Activated naive CD8-positive, alpha-beta T cell treated with anti-CD3 and anti-CD28 coated beads, Interleukin-2, amount 10 ng/mL, durations not matched to agents 7 days and 5 days (primary cell): ENCODE measurements around the gene CRLF2. TPM values are rescaled to one million over a fixed set of nuclear protein-coding genes. Genes with fewer than 3 reads are reported as not detected.
"Not testable (repeated sequence)": the region's sequence is repeated elsewhere in the genome, so short reads cannot be mapped to it uniquely, and the experiment has no call there.

Source experiments
- ATAC-seq: fragments of 150-1000 bp; cut with Tn5 transposase; one replicate; pipeline ENCODE4 v1.10.0; 2021; ENCODE audit warnings: low read depth, moderate library complexity
- POLR2A ChIA-PET: fragments of 350-600 bp; sonication (Branson Sonifier 250); formaldehyde crosslinking; loops from one replicate; lab custom pipeline; 2021; ENCODE audit warnings: antibody characterized with exemption; lab: Charles Lee
- DNase-seq: peaks from one replicate; pipeline ENCODE4 v3.0.0; 2021
- H3K27ac Mint-ChIP-seq: one replicate; pipeline ENCODE4 v1.8.0; 2022; ENCODE audit warnings: mild to moderate bottlenecking, mixed read lengths
- H3K27me3 Mint-ChIP-seq: one replicate; pipeline ENCODE4 v1.8.0; 2022; ENCODE audit warnings: mild to moderate bottlenecking, moderate library complexity, mixed read lengths
- H3K36me3 Mint-ChIP-seq: one replicate; pipeline ENCODE4 v1.8.0; 2021; ENCODE audit warnings: mild to moderate bottlenecking, mixed read lengths
- H3K4me1 Mint-ChIP-seq: one replicate; pipeline ENCODE4 v1.8.0; 2021; ENCODE audit warnings: mixed read lengths
- H3K4me3 Mint-ChIP-seq: one replicate; pipeline ENCODE4 v1.8.0; 2022; ENCODE audit warnings: mild to moderate bottlenecking, moderate library complexity, mixed read lengths
- H3K9me3 Mint-ChIP-seq: one replicate; pipeline ENCODE4 v1.8.0; 2021; ENCODE audit warnings: mixed read lengths
- total RNA-seq, 2 experiments: library from RNA; stranded (reverse); gene quantifications; one replicate each; pipeline ENCODE4 v1.2.3, GENCODE V29; 2021

Gene CRLF2
- total RNA-seq, 2 experiments from 2014 or later, result 0.71 to 1.5 TPM

DNA sequence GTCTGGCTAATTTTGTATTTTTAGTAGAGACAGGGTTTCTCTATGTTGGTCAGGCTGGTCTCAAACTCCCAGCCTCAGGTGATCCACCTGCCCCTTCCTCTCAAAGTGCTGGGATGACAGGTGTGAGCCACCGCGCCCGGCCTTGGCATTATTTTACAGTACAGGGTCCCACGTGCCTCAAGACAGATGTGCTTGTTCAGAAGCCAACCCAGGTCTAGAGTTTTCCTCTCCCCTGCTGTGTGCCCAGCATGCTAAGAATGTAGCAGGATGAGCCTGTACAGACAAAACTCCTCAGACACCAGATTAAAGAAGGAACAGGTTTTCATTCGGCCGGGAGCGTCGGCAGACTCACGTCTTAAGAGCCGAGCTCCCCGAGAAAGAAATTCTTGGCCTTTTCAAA is 42.2 kb downstream of the CRLF2 start:
- H3K36me3 Mint-ChIP-seq, result no peaks in the 10 kb centered on the region
- H3K9me3 Mint-ChIP-seq, result peaks cover 1% of the 10 kb centered on the region
- DNase-seq, result no peak
- peaks cover 3% of the 10 kb centered on the region for H3K27me3 Mint-ChIP-seq
- no peak overlapping the region for H3K4me3 Mint-ChIP-seq
- POLR2A ChIA-PET, result no interaction called here
- no peak for ATAC-seq
- peaks cover 11% of the 10 kb centered on the region for H3K4me1 Mint-ChIP-seq
- H3K27ac Mint-ChIP-seq, result no peak overlapping the region

DNA sequence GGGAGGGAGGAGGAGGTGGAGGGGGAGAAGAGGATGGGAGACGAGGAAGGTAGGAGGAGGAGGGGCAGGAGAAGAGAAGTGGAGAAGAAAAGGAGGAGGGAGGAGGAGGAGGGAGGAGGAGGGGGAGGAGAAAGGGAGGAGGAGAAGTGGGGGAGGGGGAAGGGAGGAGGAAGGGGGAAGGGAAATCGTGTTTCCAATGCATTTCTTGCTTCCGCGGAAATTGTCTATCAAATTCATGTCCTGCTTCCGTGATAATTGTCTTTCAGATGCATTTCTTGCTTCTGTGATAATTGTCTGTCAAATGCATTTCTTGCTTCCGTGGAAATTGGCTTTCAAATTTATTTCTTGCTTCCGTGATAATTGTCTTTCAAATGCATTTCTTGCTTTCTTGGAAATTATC is 43.3 kb downstream of the CRLF2 start:
- Mint-ChIP-seq H3K36me3 (no peaks in the 10 kb centered on the region), H3K4me1 (peaks cover 13% of the 10 kb centered on the region), H3K27me3 (peaks cover 3% of the 10 kb centered on the region), H3K9me3 (peaks cover 1% of the 10 kb centered on the region), H3K4me3 (no peak overlapping the region), H3K27ac (no peak overlapping the region)
- DNase-seq, result no peak
- no peak for ATAC-seq
- POLR2A ChIA-PET, result no interaction called here

DNA sequence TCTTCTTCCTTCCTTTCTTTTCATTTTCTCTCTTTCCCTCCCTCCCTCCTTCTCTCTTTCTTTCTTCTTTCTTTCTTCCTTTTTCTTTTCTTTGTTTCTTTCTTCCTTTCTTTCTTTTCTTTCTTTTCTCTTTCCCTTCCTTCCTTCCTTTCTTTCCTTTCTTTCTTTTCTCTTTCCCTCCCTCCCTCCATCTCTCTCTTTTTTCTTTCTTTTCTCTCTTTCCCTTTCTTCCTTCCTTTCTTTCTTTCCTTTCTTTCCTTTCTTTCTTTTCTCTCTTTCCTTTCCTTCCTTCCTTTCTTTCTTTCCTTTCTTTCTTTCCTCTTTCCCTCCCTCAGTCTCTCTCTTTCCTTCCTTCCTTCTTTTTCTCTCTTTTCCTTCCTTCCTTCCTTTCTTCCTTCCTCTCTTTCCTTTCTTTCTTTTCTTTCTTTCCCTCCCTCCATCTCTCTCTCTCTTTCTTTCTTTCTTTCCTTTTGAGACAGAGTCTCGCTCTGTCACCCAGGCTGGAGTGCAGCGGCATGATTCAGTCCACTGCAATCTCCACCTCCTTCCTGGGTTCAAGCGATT is 44.4 kb downstream of the CRLF2 start:
- Mint-ChIP-seq H3K27me3 (peaks cover 5% of the 10 kb centered on the region), H3K36me3 (no peaks in the 10 kb centered on the region), H3K27ac (no peak overlapping the region), H3K4me3 (no peak overlapping the region), H3K9me3 (peaks cover 1% of the 10 kb centered on the region), H3K4me1 (peaks cover 15% of the 10 kb centered on the region)
- POLR2A ChIA-PET, result no interaction called here
- DNase-seq (no peak), ATAC-seq (no peak)

DNA sequence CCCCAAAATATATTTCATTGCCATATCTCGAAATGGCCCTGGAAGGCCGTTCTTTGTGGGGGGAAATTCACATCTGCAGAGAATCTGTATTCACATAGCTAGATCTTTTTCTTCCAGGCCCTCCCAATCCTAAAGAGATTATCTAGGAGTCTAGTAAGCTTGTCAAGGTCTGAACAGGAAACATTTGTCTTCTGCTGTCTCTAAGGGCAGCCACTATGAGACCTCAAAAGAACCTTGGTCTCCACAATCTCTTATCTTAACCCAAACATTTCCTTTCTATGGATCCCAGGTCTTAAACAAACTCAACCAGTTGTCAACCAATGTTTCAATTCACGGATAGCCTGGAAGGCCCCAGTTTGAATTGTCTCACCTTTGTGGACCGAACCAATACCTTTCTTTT is 45.0 kb downstream of the CRLF2 start:
- no peaks in the 10 kb centered on the region for H3K36me3 Mint-ChIP-seq
- H3K27me3 Mint-ChIP-seq, result peaks cover 5% of the 10 kb centered on the region
- DNase-seq (no peak), ATAC-seq (peak; percentile 50)
- H3K27ac Mint-ChIP-seq, result no peak overlapping the region
- H3K4me1 Mint-ChIP-seq, result peaks cover 15% of the 10 kb centered on the region
- H3K4me3 Mint-ChIP-seq, result no peak overlapping the region
- POLR2A ChIA-PET, result no interaction called here
- peaks cover 1% of the 10 kb centered on the region for H3K9me3 Mint-ChIP-seq

DNA sequence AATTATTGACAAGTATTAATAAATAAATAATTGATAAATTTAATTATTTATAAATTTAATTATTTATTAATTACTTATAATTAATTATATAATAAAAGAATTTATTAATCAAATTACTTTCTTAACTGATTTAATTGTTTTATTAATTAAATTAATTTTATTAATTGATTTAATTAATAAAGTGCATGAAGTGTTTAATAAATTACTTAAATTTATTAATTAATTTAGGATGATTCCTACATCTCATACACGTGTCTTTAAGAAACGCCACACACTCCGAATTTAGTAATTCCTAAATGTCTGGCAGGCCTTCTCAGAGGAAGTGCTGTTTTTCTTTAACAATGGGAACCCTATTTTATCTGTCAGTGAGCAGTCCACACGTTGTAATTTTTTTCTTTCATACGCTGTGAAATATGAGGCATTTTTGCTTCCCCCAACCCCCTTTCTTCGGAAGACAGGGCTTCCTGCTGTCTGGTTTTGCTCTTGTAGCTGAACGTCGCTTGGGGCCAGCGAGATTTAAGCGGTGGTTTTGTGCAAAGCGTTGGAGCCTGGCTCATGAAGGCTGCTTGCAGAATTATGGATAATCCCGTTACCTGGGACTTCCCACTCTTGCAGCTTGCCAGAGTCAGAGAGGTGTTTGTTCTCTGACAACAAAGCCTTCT is 46.8 kb downstream of the CRLF2 start:
- H3K9me3 Mint-ChIP-seq, result peaks cover 3% of the 10 kb centered on the region
- peak overlapping the region; percentile 32 for H3K4me3 Mint-ChIP-seq
- peaks cover 16% of the 10 kb centered on the region for H3K4me1 Mint-ChIP-seq
- no peaks in the 10 kb centered on the region for H3K36me3 Mint-ChIP-seq
- DNase-seq, result no peak
- ATAC-seq, result peak; percentile 36
- no peak overlapping the region for H3K27ac Mint-ChIP-seq
- peaks cover 5% of the 10 kb centered on the region for H3K27me3 Mint-ChIP-seq
- POLR2A ChIA-PET, result no interaction called here

DNA sequence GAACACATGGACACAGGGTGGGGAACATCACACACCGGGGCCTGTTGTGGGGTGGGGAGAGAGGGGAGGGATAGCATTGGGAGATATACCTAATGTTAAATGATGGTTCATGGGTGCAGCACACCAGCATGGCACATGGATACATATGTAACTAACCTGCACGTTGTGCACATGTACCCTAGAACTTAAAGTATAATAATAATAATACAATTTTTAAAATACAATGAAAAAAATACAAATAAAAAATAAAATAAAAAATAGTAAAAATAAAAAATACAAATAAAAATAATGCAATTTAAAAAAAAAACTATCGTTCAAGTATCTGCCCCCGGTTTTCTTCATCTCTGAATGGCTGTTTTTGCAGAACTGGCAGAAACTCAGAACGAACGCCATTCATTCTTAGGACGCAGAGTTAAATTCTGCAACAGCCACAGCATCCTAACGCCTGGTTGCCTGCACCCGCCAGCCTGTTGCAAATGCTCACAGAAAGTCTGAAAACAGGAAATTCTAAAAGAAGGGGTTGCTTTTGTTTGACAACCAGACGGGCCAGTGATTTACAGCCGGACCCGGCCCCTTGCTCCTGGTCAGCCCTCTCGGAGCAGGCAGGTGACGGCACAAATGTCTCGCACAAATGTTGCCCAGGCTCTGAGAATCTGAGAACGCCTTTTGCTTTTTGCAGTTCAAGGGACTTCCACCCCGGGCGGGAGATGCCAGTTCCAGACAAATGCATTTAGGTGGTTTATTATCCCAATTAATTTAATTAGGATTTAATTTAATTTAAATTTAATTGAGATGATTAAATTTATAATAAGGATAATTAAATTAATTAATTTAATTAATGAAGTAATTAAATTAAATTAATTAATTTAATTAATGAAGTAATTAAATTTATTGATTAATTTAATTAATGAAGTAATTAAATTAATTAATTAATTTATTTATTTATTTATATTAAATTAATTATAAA is 47.8 kb downstream of the CRLF2 start:
- no peak overlapping the region for H3K27ac Mint-ChIP-seq

DNA sequence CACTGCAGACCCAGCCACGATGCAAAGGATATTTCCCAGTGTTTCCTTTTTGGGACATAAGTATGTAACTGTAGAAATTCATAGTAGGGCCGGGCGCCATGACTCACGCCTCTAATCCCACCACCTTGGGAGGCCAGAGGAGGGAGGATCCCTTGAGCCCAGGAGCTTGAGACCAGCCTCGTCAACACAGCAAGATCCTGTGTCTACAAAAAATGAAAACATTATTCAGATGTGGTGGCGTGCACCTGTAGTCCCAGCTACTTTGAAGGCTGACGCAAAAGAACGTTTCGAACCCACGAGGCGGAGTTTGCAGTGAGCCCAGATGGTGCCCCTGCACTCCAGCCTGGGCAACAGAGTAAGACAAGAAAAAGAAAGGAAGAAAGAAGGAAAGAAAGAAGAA is 49.2 kb downstream of the CRLF2 start:
- POLR2A ChIA-PET, result no interaction called here
- Mint-ChIP-seq H3K27ac (peak overlapping the region; percentile 73), H3K9me3 (peaks cover 14% of the 10 kb centered on the region), H3K4me3 (no peak overlapping the region), H3K36me3 (peaks cover 6% of the 10 kb centered on the region), H3K27me3 (peaks cover 5% of the 10 kb centered on the region), H3K4me1 (peaks cover 17% of the 10 kb centered on the region)
- no peak for ATAC-seq
- no peak for DNase-seq

More for the DNA sequence above, 47.8 kb downstream of the CRLF2 start:
- POLR2A ChIA-PET, result no interaction called here
- Mint-ChIP-seq H3K4me1 (peaks cover 17% of the 10 kb centered on the region), H3K27me3 (peaks cover 5% of the 10 kb centered on the region), H3K9me3 (peaks cover 11% of the 10 kb centered on the region), H3K4me3 (no peak overlapping the region), H3K36me3 (peaks cover 3% of the 10 kb centered on the region)
- no peak for DNase-seq
- no peak for ATAC-seq

DNA sequence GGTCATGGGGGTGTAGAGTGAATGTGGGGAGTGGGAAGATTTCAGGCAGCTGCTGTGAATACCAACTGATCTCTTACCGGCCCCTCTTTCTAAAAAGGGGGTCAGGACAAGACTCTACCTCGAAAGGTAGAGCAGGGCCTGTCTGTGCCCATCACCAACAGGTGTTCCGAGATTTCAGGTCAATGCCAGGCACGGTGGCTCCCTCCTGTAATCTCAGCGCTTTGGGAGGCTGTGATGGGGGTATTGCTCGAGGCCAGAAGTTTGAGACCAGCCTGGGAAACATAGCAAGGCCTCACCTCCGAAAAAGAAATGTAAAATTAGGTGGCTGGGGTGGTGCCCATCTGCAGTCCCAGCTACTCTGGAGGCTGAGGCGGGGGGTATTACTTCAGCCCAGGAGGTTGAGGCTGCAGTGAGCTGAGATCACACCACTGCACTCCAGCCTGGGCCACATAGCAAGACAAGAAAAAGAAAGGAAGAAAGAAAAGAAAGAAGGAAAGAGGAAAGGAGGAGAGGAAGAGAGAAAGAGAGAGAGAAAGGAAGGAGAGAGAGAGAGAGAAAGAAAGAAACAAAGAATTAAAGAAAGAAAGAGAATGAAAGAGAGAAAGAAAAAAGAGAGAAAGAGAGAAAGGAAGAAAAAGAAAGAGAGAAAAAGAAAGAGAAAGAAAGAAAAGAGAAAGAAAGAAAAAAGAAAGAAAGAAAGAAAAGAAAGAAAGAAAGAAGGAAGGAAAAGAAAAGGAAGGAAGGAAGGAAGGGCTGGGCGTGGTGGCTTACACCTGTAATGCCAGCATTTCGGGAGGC is 50.1 kb downstream of the CRLF2 start:
- DNase-seq, result no peak
- ATAC-seq, result no peak
- H3K4me3 Mint-ChIP-seq, result no peak overlapping the region
- no peak overlapping the region for H3K27ac Mint-ChIP-seq
- H3K27me3 Mint-ChIP-seq, result peaks cover 5% of the 10 kb centered on the region
- peaks cover 14% of the 10 kb centered on the region for H3K9me3 Mint-ChIP-seq
- POLR2A ChIA-PET, result no interaction called here
- peaks cover 13% of the 10 kb centered on the region for H3K4me1 Mint-ChIP-seq
- H3K36me3 Mint-ChIP-seq, result peaks cover 6% of the 10 kb centered on the region

DNA sequence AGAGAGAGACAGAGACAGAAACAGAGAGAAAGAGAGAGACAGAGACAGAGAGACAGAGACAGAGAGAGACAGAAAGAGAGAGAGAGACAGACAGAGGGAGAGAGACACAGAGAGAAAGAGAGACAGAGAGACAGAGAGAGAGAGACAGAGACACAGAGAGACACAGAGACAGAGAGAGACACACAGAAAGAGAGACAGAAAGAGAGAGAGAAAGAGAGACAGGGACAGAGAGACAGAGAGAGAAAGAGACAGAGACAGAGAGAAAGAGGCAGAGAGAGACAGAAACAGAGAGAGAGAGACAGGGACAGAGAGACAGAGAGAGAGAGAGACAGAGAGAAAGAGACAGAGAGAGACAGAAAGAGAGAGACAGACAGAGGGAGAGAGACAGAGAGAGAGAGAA is 52.9 kb downstream of the CRLF2 start:
- ATAC-seq (no peak), DNase-seq (no peak)
- peaks cover 6% of the 10 kb centered on the region for H3K36me3 Mint-ChIP-seq
- H3K27ac Mint-ChIP-seq, result peak overlapping the region; percentile 43
- POLR2A ChIA-PET, result no interaction called here
- peaks cover 2% of the 10 kb centered on the region for H3K27me3 Mint-ChIP-seq
- H3K4me1 Mint-ChIP-seq, result peaks cover 7% of the 10 kb centered on the region
- no peak overlapping the region for H3K4me3 Mint-ChIP-seq
- H3K9me3 Mint-ChIP-seq, result peaks cover 14% of the 10 kb centered on the region

DNA sequence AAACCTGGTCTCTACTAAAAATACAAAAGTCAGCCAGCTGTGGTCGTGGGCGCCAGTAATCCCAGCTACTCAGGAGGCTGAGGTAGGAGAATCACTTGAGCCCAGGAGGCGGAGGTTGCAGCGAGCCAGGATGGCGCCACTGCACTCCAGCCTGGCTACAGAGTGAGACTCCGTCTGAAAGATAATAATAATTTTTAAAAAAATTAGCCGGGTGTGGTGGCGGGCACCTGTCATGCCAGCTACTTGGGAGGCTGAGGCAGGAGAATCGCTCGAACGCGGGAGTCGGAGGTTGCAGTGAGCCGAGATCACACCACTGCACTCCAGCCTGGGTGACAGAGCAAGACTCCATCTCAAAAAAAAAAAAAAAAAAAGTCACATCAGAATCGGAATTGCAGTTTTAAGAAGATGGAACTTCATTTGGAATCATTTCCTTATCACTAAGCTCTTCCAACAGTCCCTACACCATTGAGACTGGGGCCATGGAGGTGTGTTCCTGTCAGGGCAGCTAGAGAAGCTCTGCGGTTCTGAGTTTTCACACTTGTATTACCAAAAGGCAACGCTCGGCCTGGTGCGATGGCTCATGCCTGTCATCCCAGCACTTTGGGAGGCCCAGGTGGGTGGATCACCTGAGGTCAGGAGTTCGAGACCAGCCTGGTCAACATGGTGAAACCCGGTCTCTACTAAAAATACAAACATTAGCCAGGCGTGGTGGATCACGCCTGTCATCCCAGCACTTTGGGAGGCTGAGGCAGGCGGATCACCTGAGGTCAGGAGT is 55.6 kb downstream of the CRLF2 start:
- H3K36me3 Mint-ChIP-seq, H3K27me3 Mint-ChIP-seq, DNase-seq, POLR2A ChIA-PET, H3K27ac Mint-ChIP-seq, ATAC-seq, H3K4me3 Mint-ChIP-seq, H3K4me1 Mint-ChIP-seq: not testable (repeated sequence)
- H3K9me3 Mint-ChIP-seq, result peaks cover 14% of the 10 kb centered on the region

DNA sequence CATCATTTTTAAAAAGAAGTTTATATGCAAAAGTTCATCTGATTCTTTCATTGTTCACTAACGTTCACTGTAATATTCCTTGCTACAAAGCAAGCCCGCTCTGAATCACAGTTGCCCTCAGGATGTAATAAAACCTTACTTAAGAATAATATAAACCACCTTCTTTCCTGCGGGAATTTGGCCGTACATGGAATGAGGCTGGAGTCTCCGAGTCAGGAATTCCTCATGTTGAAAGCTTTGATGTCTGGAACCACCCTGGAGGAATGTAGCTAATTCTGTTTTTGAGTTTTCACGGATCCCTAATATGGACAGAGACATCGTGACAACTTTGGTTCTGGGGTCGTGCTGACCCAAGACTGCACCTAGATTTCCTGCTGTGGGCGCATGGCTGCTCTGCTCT is 58.5 kb downstream of the CRLF2 start:
- Mint-ChIP-seq H3K4me1 (peaks cover 2% of the 10 kb centered on the region), H3K27ac (no peak overlapping the region), H3K4me3 (no peak overlapping the region), H3K9me3 (no peaks in the 10 kb centered on the region), H3K36me3 (no peaks in the 10 kb centered on the region), H3K27me3 (no peaks in the 10 kb centered on the region)
- POLR2A ChIA-PET, result no interaction called here
- DNase-seq, result no peak
- ATAC-seq, result no peak

DNA sequence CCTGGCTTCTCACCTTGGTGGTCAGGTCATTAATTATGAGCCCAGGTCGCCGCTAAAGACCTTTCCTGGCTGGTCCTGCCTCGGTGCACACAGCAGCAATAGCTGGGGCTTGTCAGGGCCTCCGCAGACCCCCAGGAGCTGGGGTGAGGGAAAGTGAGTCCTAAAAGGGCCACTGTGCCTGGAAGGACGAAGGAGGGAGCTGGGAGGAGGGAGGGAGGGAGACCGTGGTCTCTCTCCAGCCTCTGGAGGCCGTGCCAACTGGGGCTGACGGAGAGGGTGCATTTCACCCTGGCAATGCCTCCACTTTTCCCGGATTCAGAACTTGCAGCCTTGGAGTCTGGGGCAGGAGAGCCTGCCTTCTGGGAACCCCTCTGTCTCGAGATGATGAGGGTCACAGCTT is 60.4 kb downstream of the CRLF2 start:
- Mint-ChIP-seq H3K4me3 (no peak overlapping the region), H3K27ac (no peak overlapping the region), H3K36me3 (no peaks in the 10 kb centered on the region), H3K4me1 (no peaks in the 10 kb centered on the region), H3K27me3 (no peaks in the 10 kb centered on the region), H3K9me3 (no peaks in the 10 kb centered on the region)
- ATAC-seq, result no peak
- POLR2A ChIA-PET, result no interaction called here
- no peak for DNase-seq
